CD4-positive, alpha-beta T cell treated with Interleukin-17A for 1 hour (primary cell): ENCODE measurements around the gene RND1.
"Not testable (repeated sequence)": the region's sequence is repeated elsewhere in the genome, so short reads cannot be mapped to it uniquely, and the experiment has no call there.

ENCODE experiments used
- DNase-seq: peaks from one replicate; pipeline ENCODE4 v3.0.0-alpha.2; 2020

Gene RND1

GRCh38 chr12:48865281-48866051 is at the start of gene RND1:
RND1 (minus strand) TSS chr12:48865870; CDS start chr12:48865767, 103 bp downstream.
- peak; percentile 92 for DNase-seq

DNA sequence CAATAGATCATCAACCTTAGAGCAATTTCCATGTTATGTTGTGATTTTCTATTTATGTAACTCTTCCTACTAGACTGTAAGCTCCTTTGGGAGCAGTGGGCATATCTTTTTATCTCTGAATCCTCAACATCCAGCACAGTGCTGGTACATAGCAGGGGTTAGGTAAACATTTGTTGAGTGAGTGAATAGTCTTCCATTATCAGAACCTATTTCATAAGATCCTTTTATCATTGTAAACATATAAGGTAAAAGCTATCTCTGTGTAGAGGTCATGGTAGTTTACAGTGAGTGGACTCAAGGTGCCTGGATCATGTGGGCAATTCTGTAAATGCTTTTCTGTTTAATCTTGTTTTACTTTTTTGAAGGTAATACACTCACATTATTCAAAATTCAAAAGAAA is 44.5 kb upstream of the RND1 start:
- DNase-seq: no peak

- DNase-seq: not testable (repeated sequence)
These were observed 44.0 kb upstream of the RND1 start for GRCh38 chr12:48909698-48910097.

GRCh38 chr12:48907245-48907644 is 41.6 kb upstream of the RND1 start:
- DNase-seq: no peak

GRCh38 chr12:48903982-48904411 is 38.3 kb upstream of the RND1 start:
- DNase-seq: peak; percentile 91

- DNase-seq: no peak
These were observed 37.8 kb upstream of the RND1 start for GRCh38 chr12:48903363-48903981.

DNA sequence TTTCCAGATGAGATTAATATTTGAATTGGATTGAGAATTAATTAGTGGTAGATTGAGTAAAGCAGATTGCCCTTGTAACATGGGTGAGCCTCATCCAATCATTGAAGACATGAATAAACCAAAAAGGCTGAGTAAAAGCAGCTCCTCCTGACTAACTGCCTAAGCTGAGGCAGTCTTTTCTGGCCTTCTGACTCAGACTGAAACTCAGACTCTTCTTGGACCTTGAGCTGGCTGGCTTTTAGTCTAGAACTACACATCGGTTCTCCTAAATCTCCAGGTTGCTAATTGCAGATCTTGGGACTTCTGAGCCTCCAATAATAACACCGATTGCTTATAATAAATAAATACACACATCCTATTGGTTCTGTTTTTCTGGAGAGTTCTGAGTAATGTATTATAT is 35.6 kb upstream of the RND1 start:
- DNase-seq: no peak

DNA sequence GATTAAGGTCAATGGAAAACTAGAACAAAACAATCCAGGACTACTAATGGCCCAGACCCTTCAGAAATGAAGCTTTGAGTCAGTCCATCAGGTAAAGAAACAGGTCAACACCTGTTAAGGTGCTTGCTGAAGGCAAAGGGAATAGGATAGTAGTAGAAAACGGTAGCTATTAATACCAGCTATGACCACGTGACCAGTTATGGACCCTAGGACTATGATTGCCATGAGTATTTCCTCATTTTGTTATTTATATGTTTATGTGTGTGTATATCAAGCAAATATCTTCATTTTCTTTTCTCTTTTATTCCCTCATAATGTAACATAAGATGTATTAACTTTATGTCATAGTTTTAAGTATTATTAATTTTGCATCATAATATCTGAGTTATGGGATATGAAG is 34.0 kb upstream of the RND1 start:
- no peak for DNase-seq

DNA sequence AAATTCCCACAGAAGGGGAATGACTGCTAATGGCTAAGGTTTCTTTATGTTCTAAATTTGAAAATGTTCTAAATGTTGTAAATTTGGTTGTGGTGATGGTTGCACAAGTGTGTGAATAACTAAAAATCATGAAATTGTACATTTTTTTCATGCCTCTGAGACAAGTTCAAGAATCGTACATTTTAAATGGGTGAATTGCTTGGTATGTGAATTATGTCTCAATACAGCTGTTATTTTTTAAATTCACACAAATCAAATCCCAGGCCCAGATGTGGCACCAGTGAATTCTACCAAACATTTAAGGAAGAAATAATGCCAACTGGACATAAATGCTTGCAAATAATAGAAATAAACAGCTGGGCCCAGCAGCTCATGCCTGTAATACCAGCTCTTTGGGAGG is 28.6 kb upstream of the RND1 start:
- DNase-seq: no peak

DNA sequence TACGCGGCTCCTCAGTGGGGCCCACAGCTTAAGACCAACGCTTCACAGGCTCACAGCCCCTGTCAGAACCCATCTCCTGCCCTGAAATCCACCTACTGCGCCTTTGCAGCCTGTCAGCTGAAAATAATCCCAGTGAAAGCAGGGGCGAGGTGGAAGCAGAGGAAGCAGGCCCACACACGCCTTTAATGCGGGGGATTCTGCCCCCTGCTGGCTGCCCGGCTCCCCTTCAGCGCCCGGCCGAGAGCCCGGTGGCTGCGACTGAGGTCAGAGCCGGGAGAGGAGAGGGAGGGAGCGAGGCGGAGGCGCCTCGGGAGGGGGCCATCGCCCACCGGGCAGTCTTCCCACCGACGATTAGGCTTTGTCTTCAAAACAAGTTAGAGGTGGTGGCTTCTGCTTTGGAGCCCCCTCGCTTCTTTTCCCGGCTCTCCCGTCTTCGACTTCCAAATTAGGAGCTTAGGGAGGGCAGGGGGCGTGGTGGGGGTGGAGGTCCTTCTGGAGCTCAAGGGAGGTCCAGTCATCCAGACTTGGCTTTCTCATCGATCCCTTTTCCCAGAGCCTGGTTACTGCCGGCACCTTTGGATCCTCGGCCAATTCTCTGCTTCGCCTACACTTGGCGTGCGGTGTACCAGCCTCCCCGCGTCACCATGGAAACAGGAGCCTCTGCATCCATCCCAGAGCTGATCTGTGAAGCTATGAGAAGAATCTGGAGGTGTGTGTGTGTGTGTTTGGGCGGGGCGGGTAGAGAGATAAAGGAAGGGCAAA is 25.2 kb upstream of the RND1 start:
- DNase-seq: peak; percentile 74

GRCh38 chr12:48889679-48890078 is 24.0 kb upstream of the RND1 start:
- no peak for DNase-seq

DNA sequence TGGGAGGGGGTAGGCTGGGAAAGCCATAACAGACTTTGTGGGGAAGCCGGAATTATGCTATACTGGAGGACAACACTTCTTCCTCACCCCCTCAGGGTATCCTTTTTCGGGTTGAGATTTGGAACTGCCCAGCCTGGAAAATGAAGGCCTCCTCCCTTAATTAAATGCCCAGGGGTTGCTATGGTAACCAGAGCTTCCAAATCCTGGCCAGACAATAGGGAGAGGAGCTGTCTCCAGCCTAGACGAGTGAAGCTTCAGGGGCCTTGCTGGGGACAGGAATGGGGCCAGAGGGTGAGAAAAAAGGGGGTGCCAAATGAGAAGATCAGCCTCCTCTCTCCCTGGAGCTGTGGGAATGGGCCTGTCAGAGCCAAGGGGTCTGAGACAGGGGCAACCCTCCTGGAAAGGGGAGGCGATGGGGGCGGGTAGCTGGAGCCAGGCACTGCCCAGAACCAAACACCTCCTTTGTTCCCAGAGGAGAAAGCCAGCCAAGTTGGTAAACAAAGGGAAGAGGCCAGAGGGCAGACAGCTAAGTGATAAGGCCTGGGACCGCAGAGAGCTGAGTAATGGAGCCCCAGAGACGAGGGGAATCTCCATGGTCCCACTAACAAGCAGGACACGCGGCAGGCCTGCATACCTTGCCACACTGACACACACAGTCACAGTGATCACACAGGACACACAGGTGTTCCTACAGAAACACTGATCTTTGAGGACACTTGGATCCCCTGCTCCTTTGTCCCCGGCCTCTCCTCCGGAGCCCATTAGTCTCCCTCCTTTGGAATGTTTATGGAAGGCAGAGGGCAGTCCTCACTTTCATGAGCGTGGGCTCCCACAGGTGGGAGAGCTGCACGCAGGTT is 17.9 kb upstream of the RND1 start:
- DNase-seq: no peak

DNA sequence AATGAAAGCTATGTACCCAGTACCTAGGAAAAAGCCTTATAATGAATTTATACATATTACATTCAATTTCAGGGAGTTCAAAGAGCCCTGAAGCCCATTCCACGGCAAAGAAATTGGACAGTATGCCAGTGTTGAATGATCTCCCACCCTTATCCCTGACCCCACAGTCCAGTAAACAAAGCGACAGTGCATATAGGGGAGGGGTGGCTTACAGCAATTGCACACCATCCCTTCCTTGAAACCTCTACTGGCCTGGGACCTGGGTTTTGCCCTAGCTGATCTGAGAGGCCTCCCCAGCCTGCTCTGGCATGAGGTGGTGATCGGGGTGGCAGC is 17.3 kb upstream of the RND1 start:
- DNase-seq: no peak

GRCh38 chr12:48882315-48882687 is 16.6 kb upstream of the RND1 start:
- DNase-seq: no peak

DNA sequence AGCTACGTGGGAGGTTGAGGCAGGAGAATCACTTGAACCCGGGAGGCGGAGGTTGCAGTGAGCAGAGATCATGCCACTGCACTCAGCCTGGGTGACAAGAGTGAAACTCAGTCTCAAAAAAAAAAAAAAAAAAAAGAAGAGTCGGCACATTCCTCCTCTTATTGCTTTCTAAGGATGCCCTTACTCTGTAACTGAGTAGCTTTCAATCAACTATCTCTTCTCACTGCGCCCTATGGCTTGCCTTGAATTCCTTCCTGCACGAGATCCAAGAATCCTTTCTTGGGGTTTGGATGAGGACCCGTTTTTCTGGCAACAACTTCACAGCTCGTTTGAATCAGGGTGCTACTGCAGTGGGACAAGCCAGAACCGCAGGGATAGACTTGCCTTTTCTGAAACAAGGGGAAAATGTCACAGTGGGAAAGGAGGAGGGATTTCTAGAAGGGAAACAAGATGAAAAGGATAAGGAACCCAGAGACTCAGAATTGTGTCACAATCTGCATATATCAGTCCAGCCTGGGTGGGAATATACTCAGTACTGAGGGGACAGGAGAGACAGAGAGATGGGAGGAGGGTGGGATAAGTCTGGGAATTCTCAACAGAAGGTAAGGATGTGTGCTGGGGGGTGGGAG is 16.1 kb upstream of the RND1 start:
- no peak for DNase-seq

- DNase-seq: no peak
These were observed 15.0 kb upstream of the RND1 start for GRCh38 chr12:48880647-48881046.

GRCh38 chr12:48878548-48878947 is 12.9 kb upstream of the RND1 start:
- DNase-seq: no peak

DNA sequence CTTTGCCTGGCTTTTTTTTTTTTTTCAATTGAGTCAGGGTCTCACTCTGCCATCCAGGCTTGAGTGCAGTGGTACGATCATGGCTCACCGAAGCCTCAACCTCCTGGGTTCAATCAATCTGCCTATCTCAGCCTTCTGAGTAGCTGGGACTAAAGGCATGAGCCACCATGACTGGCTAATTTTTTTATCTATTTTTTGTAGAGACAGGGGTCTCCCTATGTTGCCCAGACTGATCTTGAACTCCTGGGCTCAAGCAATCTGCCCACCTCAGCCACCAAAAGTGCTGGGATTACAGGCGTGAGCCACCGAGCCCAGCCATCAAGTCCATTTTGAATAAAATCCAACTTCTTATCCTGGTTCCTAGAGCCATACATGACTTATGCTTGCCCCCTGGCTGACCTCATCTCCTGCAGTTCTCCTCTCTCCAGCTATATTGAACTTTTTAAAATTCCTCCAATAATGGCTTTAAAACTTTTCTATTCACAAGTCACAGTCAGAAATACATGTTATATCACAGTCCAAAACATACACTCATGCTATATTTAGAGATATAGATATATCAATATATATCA is 10.4 kb upstream of the RND1 start:
- no peak for DNase-seq

GRCh38 chr12:48873534-48873933 is 7.9 kb upstream of the RND1 start:
- not testable (repeated sequence) for DNase-seq

GRCh38 chr12:48873096-48873495 is 7.4 kb upstream of the RND1 start:
- DNase-seq: no peak

- no peak for DNase-seq
These were observed 3.5 kb upstream of the RND1 start for GRCh38 chr12:48869191-48869590.

- no peak for DNase-seq
These were observed 2.8 kb upstream of the RND1 start for GRCh38 chr12:48868451-48868850.
